HEK293 (cell line): Measurements from ENCODE around the gene KLHL36.
A peak's percentile ranks its signal among the peaks of the same experiment; 100 is the strongest.

Experiments
- CTCF ChIA-PET: fragments of 350-600 bp; formaldehyde crosslinking; extraction: SDS; loops from one replicate; lab custom pipeline; 2021; ENCODE audit warnings: antibody characterized with exemption; lab: Yijun Ruan, JAX
- POLR2A ChIA-PET: fragments of 300-600 bp; formaldehyde crosslinking; extraction: SDS; loops from one replicate; lab custom pipeline; 2020; ENCODE audit warnings: antibody characterized with exemption, inconsistent platforms; lab: Yijun Ruan, JAX
- H3K27ac ChIP-seq: fragments of 200-500 bp; sonication (Bioruptor generic); 2 replicates; pipeline ENCODE4 v1.5.1; 2014; ENCODE audit warnings: low read depth, low read length, control low read depth, inconsistent platforms; ENCODE audit errors: extremely low read depth
- H3K36me3 ChIP-seq, 2 experiments: fragments of 200-500 bp in 1 of 2; sonication (Bioruptor generic) in 1 of 2; 1 replicate in 1 of 2; 2 replicates in 1 of 2; pipeline ENCODE4 v1.5.1; 2014 to 2017; ENCODE audit warnings: inconsistent platforms in 2 of 2, low read length in 2 of 2; ENCODE audit not compliant: control insufficient read depth in 2 of 2, insufficient read depth in 1 of 2
- H3K4me1 ChIP-seq: fragments of 200-500 bp; sonication (Bioruptor generic); 2 replicates; pipeline ENCODE4 v1.5.1; 2014; ENCODE audit warnings: mild to moderate bottlenecking, low read length, inconsistent platforms; ENCODE audit not compliant: control insufficient read depth, insufficient read depth
- H3K4me3 ChIP-seq: 2 replicates; pipeline ENCODE4 v1.5.1; 2011; ENCODE audit warnings: low read depth, mild to moderate bottlenecking, control low read depth, low read length, moderate library complexity
- H3K9me3 ChIP-seq: fragments of 200-500 bp; sonication (Bioruptor generic); 2 replicates; pipeline ENCODE4 v1.5.1; 2014; ENCODE audit warnings: low read depth, low read length, inconsistent platforms; ENCODE audit not compliant: control insufficient read depth, insufficient read depth
- BCL11A ChIP-seq: fragments of 450-650 bp; formaldehyde crosslinking; IDR thresholded peaks from 2 replicates; pipeline ENCODE4 v1.5.1; 2016; ENCODE audit warnings: low read depth, missing biosample characterization, missing genetic modification characterization
- KLF16 ChIP-seq: fragments of 450-650 bp; formaldehyde crosslinking; IDR thresholded peaks from 2 replicates; pipeline ENCODE4 v1.5.1; 2017; ENCODE audit warnings: missing biosample characterization, missing genetic modification characterization
- MEIS1 ChIP-seq: sonication (generic); formaldehyde crosslinking; IDR thresholded peaks from 2 replicates; pipeline ENCODE4 v1.8.1; 2022; ENCODE audit warnings: missing genetic modification reagents, mild to moderate bottlenecking, borderline replicate concordance
- REST ChIP-seq: fragments of 450-650 bp; formaldehyde crosslinking; IDR thresholded peaks from 2 replicates; pipeline ENCODE4 v1.5.1; 2016; ENCODE audit warnings: missing biosample characterization, missing genetic modification characterization
- SCRT2 ChIP-seq: fragments of 450-650 bp; formaldehyde crosslinking; IDR thresholded peaks from 2 replicates; pipeline ENCODE4 v1.5.1; 2016; ENCODE audit warnings: missing biosample characterization, missing genetic modification characterization
- SP3 ChIP-seq: fragments of 450-650 bp; formaldehyde crosslinking; IDR thresholded peaks from 2 replicates; pipeline ENCODE4 v1.5.1; 2016; ENCODE audit warnings: missing biosample characterization, missing genetic modification characterization
- TCF7L2 ChIP-seq: IDR thresholded peaks from 2 replicates; pipeline ENCODE4 v1.6.1; 2011; ENCODE audit warnings: low read depth, mild to moderate bottlenecking, inconsistent platforms, low read length, moderate library complexity, borderline replicate concordance
- ZBTB10 ChIP-seq: fragments of 450-650 bp; formaldehyde crosslinking; IDR thresholded peaks from 2 replicates; pipeline ENCODE4 v1.5.1; 2016; ENCODE audit warnings: missing biosample characterization, missing genetic modification characterization
- ZBTB17 ChIP-seq: fragments of 450-650 bp; formaldehyde crosslinking; IDR thresholded peaks from 2 replicates; pipeline ENCODE4 v1.5.1; 2016; ENCODE audit warnings: missing biosample characterization, missing genetic modification characterization
- ZBTB20 ChIP-seq: fragments of 450-650 bp; formaldehyde crosslinking; IDR thresholded peaks from 2 replicates; pipeline ENCODE4 v1.5.1; 2016; ENCODE audit warnings: missing biosample characterization, missing genetic modification characterization
- ZBTB8A ChIP-seq: fragments of 450-650 bp; formaldehyde crosslinking; IDR thresholded peaks from 2 replicates; pipeline ENCODE4 v1.5.1; 2016; ENCODE audit warnings: missing biosample characterization, missing genetic modification characterization
- ZNF138 ChIP-seq: fragments of 450-650 bp; formaldehyde crosslinking; IDR thresholded peaks from 2 replicates; pipeline ENCODE4 v1.5.1; 2016; ENCODE audit warnings: missing biosample characterization, missing genetic modification characterization, borderline replicate concordance
- ZNF223 ChIP-seq: fragments of 450-650 bp; formaldehyde crosslinking; IDR thresholded peaks from 2 replicates; pipeline ENCODE4 v1.5.1; 2016; ENCODE audit warnings: missing biosample characterization, missing genetic modification characterization
- ZNF335 ChIP-seq: fragments of 450-650 bp; formaldehyde crosslinking; conservative IDR thresholded peaks from 2 replicates; pipeline ENCODE4 v1.5.1; 2016; ENCODE audit warnings: missing biosample characterization, missing genetic modification characterization
- ZNF391 ChIP-seq: fragments of 450-650 bp; formaldehyde crosslinking; IDR thresholded peaks from 2 replicates; pipeline ENCODE4 v1.5.1; 2016; ENCODE audit warnings: low read depth, missing biosample characterization, missing genetic modification characterization, borderline replicate concordance
- ZNF426 ChIP-seq: fragments of 450-650 bp; formaldehyde crosslinking; IDR thresholded peaks from 2 replicates; pipeline ENCODE4 v1.5.1; 2017; ENCODE audit warnings: missing biosample characterization, missing genetic modification characterization, mild to moderate bottlenecking, inconsistent platforms, moderate library complexity
- ZNF433 ChIP-seq: fragments of 450-650 bp; formaldehyde crosslinking; IDR thresholded peaks from 2 replicates; pipeline ENCODE4 v1.5.1; 2016; ENCODE audit warnings: missing biosample characterization, missing genetic modification characterization, low read depth
- ZNF558 ChIP-seq: fragments of 450-650 bp; formaldehyde crosslinking; IDR thresholded peaks from 2 replicates; pipeline ENCODE4 v1.5.1; 2016; ENCODE audit warnings: missing biosample characterization, missing genetic modification characterization
- ZNF560 ChIP-seq: fragments of 450-650 bp; formaldehyde crosslinking; IDR thresholded peaks from 2 replicates; pipeline ENCODE4 v1.5.1; 2017; ENCODE audit warnings: missing biosample characterization, missing genetic modification characterization, borderline replicate concordance
- ZNF610 ChIP-seq: fragments of 450-650 bp; formaldehyde crosslinking; IDR thresholded peaks from 2 replicates; pipeline ENCODE4 v1.5.1; 2016; ENCODE audit warnings: missing biosample characterization, missing genetic modification characterization, borderline replicate concordance
- ZNF629 ChIP-seq: fragments of 450-650 bp; formaldehyde crosslinking; IDR thresholded peaks from 2 replicates; pipeline ENCODE4 v1.5.1; 2017; ENCODE audit warnings: missing biosample characterization, missing genetic modification characterization
- ZNF654 ChIP-seq: fragments of 450-650 bp; formaldehyde crosslinking; IDR thresholded peaks from 2 replicates; pipeline ENCODE4 v1.5.1; 2016; ENCODE audit warnings: low read depth, missing biosample characterization, missing genetic modification characterization
- ZNF791 ChIP-seq: fragments of 450-650 bp; formaldehyde crosslinking; IDR thresholded peaks from 2 replicates; pipeline ENCODE4 v1.5.1; 2016; ENCODE audit warnings: missing biosample characterization, missing genetic modification characterization
- ZSCAN23 ChIP-seq: fragments of 450-650 bp; formaldehyde crosslinking; IDR thresholded peaks from 2 replicates; pipeline ENCODE4 v1.5.1; 2016; ENCODE audit warnings: missing biosample characterization, missing genetic modification characterization
- ZSCAN30 ChIP-seq: fragments of 450-650 bp; IDR thresholded peaks from 2 replicates; pipeline ENCODE4 v1.5.1; 2018; ENCODE audit warnings: missing biosample characterization, mild to moderate bottlenecking, missing genetic modification characterization, moderate library complexity

KLHL36 gene

GRCh38 chr16:84628226-84628731 lies 20.0 kb upstream of the KLHL36 start (continued):
- TF ChIP-seq ZBTB10 (tag by site-specific recombination) (no peak), ZNF791 (tag by site-specific recombination) (no peak), ZNF610 (tag by site-specific recombination) (no peak), ZBTB17 (tag by site-specific recombination) (no peak), MEIS1 (CRISPR knock-in tag) (no peak), ZNF391 (no peak), KLF16 (tag by site-specific recombination) (no peak), ZNF335 (tag by site-specific recombination) (no peak), ZBTB20 (no peak)

- H3K36me3 ChIP-seq = no peaks in the 10 kb centered on the region
- H3K4me1 ChIP-seq = no peaks in the 10 kb centered on the region
- CTCF ChIA-PET = interaction anchor here (0.5 to 1.9 kb wide), 4 partner anchors 58 to 123 kb away, joined by 3 to 8 read pairs (median 3); no protein-coding TSS in a partner anchor
- no peak for TF ChIP-seq ZSCAN30 (tag by site-specific recombination)
- no peak for TF ChIP-seq ZNF426 (tag by site-specific recombination)
- TF ChIP-seq ZNF138 (tag by site-specific recombination) = no peak
- TF ChIP-seq, all 188 proteins: peak for 0
- H3K27ac ChIP-seq = no peak overlapping the region
- POLR2A ChIA-PET = no interaction called here
- no peaks in the 10 kb centered on the region for H3K9me3 ChIP-seq
- H3K4me3 ChIP-seq = no peak overlapping the region
Measured at GRCh38 chr16:84629580-84629979, 18.7 kb upstream of the KLHL36 start.

GRCh38 chr16:84630009-84630408 lies 18.3 kb upstream of the KLHL36 start:
- ChIA-PET CTCF (interaction anchor here (1.2 to 1.9 kb wide), 2 partner anchors 58 to 109 kb away, joined by 3 to 8 read pairs; no protein-coding TSS in a partner anchor), POLR2A (no interaction called here)
- H3K4me1 ChIP-seq = no peaks in the 10 kb centered on the region
- no peak overlapping the region for H3K27ac ChIP-seq
- H3K4me3 ChIP-seq = no peak overlapping the region
- H3K9me3 ChIP-seq = no peaks in the 10 kb centered on the region
- H3K36me3 ChIP-seq = no peaks in the 10 kb centered on the region
- TF ChIP-seq ZNF629 (peak; percentile 58; the same call in 1 of the 2 replicates), REST (tag by site-specific recombination) (peak; percentile 75), ZNF433 (0 out of 2 replicates have a peak, but pooled peaks have one; percentile 24), BCL11A (tag by site-specific recombination) (no peak), ZNF223 (no peak), ZNF654 (tag by site-specific recombination) (peak; percentile 44), ZNF560 (tag by site-specific recombination) (0 out of 2 replicates have a peak, but pooled peaks have one; percentile 68), SCRT2 (no peak), ZNF558 (peak; percentile 74; the same call in 1 of the 2 replicates), TCF7L2 (no peak), ZBTB8A (tag by site-specific recombination) (peak; percentile 74), SP3 (tag by site-specific recombination) (peak; percentile 28; the same call in 1 of the 2 replicates), ZSCAN23 (no peak)
